GM19351 (cell line): ENCODE data around the gene RND3.

ENCODE experiments used
- ATAC-seq: cut with Tn5 transposase; IDR thresholded peaks from one replicate; pipeline ENCODE4 v1.9.1; 2021; ENCODE audit warnings: mild to moderate bottlenecking, moderate library complexity; ENCODE audit not compliant: unreplicated experiment

RND3 gene

GRCh38 chr2:150445398-150445797 is 42.1 kb downstream of the RND3 start:
- ATAC-seq, result no peak

DNA sequence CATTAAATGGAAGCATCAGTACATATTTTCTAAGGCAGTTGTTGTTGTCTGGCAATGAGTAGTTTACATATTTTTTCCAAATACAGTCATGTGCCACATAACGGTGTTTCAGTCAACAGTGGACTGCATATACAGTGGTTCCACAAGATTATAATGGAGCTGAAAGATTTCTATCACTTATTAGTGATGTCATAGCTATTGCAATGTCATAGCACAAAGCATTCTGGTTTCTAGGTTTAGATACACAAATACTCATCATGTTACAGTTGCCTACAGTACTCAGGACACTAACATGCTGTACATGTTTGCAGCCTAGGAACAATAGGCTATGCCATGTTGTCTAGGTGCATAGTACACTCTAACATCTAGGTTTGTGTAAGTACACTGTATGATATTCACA is 45.0 kb downstream of the RND3 start:
- ATAC-seq, result no peak

DNA sequence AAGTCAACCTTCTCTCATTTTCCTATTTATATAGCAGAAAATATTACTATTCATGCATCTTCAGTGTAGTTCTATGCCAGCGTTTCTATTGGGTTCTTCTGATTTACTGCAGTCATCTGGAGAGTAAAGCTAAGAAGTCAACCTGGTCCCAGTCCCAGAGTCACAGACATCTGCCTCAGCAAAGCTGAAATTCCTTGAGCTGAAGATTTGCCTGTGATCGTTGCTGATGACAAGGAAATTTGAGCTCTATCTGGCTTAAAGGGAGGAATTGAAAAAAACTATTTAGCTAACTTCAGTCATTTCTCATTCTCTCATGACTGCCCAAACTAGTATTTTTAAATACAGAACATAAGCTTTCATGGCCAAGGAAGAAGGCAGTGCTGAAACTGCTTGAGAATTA is 45.7 kb downstream of the RND3 start:
- ATAC-seq, result no peak

- ATAC-seq, result no peak
Observed at GRCh38 chr2:150441226-150441625, 46.2 kb downstream of the RND3 start.

- ATAC-seq, result no peak
Observed at GRCh38 chr2:150438654-150439053, 48.8 kb downstream of the RND3 start.

GRCh38 chr2:150438041-150438440 is 49.4 kb downstream of the RND3 start:
- ATAC-seq, result no peak

GRCh38 chr2:150432312-150432625 is 55.2 kb downstream of the RND3 start:
- no peak for ATAC-seq

DNA sequence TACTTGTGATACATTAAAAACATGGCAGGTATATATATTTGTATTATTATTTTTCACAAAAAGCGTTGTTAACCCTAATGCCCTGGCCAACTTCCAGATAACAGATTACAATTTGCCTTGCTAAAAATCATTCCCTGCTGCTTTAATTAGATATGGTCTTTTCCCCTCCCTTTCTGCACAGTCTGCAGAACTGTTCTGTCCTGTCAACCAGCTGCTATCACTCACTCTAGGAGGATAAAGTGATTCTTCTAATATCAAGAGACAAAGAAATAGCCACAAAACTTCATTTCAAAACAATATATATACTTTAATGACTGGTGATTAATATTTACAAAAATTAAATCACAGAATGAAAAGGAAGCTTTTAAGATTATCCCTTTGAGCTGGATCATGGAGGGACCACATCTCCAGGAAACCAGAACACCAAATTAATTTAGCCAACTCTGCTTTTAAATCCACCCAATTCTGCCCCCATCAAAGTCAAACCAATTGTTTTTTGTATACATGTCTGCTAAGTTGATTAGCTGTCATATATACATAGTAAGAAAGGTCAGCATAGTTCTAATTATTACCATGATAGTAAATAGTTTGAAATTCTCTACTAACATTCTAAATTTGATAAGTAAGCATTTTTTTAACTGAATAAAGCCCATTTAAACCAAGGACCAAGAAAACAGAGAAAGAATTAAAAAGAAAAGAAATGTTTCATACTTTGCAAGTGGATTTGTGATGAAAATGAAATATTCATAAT is 55.7 kb downstream of the RND3 start:
- no peak for ATAC-seq

GRCh38 chr2:150429384-150429961 is 58.0 kb downstream of the RND3 start:
- no peak for ATAC-seq

DNA sequence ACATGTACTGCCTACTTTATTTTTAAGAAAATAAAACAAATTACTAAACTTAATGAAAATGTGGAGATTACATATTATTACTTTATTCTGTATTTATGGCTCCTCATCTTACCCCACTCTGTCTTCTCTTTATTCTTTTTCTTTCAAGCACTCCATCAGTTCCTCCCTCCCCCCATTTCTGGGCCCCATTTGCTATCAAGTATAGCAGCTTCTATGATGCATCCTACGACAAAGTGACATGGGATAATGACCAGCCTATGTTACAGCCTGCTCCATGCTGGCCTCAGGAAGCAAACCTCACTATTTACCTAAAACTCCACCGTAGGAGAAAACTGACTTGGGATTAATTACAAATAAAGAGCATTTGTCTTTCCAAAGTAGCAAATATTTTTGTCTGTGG is 58.8 kb downstream of the RND3 start:
- no peak for ATAC-seq

DNA sequence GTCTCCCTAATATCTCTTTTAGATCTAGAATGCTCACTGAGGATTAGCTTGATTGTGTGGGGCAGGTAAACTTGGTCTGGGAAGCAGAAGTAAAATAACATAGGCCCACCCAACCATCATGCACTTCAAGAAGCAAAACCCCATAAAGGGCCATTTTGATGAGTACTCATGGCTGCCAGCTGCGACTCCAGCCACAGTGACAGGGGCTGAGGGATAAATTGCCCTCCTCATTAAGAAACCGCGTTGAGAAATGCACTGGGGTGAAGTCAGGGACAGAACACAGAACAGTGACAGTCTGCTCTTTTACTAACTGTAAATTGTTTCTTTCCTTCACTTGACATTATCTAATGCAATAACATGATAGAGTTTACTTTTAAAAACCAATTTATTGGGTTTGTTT is 60.2 kb downstream of the RND3 start:
- no peak for ATAC-seq

- no peak for ATAC-seq
Observed at GRCh38 chr2:150426724-150427123, 60.7 kb downstream of the RND3 start.

DNA sequence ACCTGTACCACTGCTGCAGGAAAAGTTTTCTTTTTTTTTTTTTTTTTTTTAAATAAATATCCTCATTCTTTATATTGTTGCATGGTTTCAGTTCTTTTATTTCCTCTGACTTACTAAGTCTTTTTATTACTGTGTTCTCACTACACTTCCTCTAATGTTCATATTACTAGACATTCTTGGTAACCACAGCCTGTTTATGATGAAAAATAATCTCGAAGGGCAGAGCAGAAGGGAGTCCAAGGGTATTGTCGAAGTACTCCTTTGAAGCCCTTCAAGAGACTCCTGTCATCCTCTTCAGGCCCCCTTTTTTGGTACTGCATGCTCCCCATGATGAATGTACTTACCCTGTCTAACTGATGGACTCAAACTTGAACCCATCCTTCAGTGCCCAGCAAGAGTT is 61.2 kb downstream of the RND3 start:
- no peak for ATAC-seq

DNA sequence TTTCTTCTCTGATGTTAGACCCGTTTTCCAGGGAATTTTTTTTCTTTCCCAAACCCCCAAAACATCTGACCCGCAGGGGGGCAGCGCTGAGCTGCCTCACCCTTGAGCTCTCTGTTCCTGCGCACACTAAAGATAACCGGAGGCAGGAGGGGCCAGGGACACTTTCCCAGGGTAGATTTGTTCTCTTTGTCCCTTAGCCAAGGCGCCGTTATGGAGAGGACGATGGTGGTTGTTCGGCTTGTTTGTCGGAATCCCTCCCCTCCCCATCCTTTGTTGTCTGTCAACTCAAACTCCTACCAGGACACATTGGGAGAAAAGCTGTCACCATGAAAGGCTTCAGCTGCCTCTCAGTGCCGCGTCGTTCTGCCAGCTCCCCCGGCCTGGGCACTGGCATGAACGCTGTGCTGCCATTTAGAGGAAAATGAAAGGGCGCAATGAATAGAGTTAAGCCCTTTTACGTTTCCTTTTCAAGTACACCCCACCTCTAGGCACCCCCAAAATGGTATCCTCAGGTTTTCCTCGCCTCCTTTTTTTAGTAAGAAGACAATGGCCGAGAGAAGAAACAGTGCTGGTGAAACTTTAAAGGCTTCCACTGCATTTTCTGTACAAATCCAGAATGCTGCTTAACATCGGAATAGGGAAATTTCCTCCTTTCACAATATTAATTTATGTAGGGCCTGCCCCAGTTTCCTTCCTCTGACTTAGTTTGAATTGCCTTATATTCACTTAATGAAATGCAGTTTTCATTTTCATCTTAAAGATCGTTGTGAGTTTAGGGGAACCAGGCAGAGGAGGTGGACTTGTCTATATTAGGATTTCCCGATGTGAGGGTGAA is 62.1 kb downstream of the RND3 start:
- no peak for ATAC-seq

- no peak for ATAC-seq
Observed at GRCh38 chr2:150424406-150424805, 63.1 kb downstream of the RND3 start.

DNA sequence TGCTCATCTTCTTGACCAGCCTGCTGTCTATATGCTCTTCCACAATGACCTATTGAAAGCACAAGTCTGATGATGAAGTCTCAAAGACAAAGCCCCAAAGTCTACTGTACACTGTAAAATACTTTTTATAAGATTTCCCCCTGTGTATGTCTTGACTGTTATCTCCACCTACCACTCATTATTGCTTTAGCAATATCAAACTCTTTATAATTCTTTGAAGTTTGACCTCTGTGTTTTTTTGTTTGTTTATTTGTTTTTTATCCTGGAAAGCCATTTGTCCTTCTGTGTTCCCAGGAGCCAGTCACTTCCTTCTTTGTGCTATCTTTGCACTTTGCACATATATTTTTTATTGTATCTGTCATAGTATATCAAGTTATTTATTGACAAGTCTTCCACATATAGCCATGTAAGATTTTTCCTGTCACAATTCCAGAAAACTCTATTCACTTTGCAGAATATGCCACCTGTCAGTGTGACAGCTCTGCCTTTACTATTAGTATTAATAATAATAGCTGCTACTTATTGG is 66.3 kb downstream of the RND3 start:
- no peak for ATAC-seq

DNA sequence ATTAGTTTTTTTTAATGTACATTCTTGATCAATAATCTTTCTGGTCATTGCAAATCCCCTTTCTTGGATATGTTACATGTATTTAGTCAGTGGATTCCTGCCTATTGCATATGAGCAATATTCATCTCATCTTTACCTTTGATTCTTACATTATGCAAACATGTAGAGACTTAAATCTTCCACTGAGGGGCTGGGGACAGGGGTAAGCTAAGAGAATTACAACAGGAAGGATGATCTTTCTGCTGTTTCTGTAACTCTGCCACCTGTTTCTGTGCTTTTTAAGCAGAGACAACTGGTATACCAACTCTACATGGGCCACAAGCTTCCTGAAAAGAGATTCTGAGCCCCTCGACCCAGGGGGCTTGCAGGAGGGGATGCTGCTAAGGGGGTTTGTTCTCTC is 68.6 kb downstream of the RND3 start:
- ATAC-seq, result no peak
